Skeletal muscle satellite cell (primary cell): ENCODE results near the gene TMEM174. TPM values are rescaled to one million over a fixed set of nuclear protein-coding genes. Genes with fewer than 3 reads are reported as not detected.

ENCODE experiments used
- H3K27me3 ChIP-seq: 2 replicates; pipeline ENCODE4 v1.7.0; 2013; ENCODE audit warnings: low read length; ENCODE audit not compliant: control insufficient read depth, insufficient read depth
- H3K36me3 ChIP-seq: 2 replicates; pipeline ENCODE4 v1.7.0; 2013; ENCODE audit warnings: mild to moderate bottlenecking, control low read depth, low read length; ENCODE audit not compliant: insufficient read depth
- H3K4me1 ChIP-seq: 2 replicates; pipeline ENCODE4 v1.7.0; 2013; ENCODE audit warnings: low read length; ENCODE audit not compliant: control insufficient read depth, insufficient read depth
- H3K4me2 ChIP-seq: 2 replicates; pipeline ENCODE4 v1.7.0; 2013; ENCODE audit warnings: mild to moderate bottlenecking, low read length
- H3K4me3 ChIP-seq: 2 replicates; pipeline ENCODE4 v1.7.0; 2013; ENCODE audit warnings: low read length
- H3K9ac ChIP-seq: 2 replicates; pipeline ENCODE4 v1.7.0; 2013; ENCODE audit warnings: mild to moderate bottlenecking, low read depth, low read length, moderate library complexity
- H3K9me3 ChIP-seq: replicated peaks from 2 replicates; pipeline ENCODE4 v1.7.0; 2013; ENCODE audit warnings: mild to moderate bottlenecking, control low read depth, low read length
- total RNA-seq: library from RNA; depleted of rRNA; stranded (reverse); fragments of >200 nt; gene quantifications from 2 replicates; pipeline ENCODE4 v1.2.3, GENCODE V29; 2012; rRNA removed

TMEM174 gene
- total RNA-seq = not detected in 2 replicates

DNA sequence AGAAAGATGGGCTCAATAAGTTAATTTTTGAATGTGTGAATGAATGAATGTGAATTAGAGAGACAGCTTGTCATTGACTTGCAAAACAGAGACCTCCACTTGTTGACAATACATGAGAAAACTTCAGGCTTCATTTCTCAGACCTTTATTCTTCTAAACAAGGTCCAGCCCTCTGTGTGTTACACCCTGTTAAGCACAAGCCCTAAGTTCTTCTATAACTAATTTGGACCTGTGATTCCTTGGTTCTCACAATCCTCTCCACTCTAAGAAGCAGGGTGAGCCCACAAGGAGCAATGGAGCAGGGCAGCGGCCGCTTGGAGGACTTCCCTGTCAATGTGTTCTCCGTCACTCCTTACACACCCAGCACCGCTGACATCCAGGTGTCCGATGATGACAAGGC is at the start of gene TMEM174:
TMEM174 (plus strand) TSS at position 243 of the 400 bp plus-strand sequence; CDS start at position 294, 51 bp downstream.
- H3K9ac ChIP-seq = no peak within 1 kb of the TSS
- peaks cover 52% of the 10 kb centered on the region for H3K27me3 ChIP-seq
- H3K4me3 ChIP-seq = no peak within 1 kb of the TSS
- no peaks in the 10 kb centered on the region for H3K36me3 ChIP-seq
- no peaks in the 10 kb centered on the region for H3K4me1 ChIP-seq
- H3K4me2 ChIP-seq = no peak within 1 kb of the TSS
- no peaks in the 10 kb centered on the region for H3K9me3 ChIP-seq

GRCh38 chr5:73125289-73125688 is 47.7 kb upstream of the TMEM174 start:
- no peak overlapping the region for H3K4me3 ChIP-seq
- H3K27me3 ChIP-seq = no peaks in the 10 kb centered on the region
- H3K4me1 ChIP-seq = peaks cover 31% of the 10 kb centered on the region
- no peaks in the 10 kb centered on the region for H3K9me3 ChIP-seq
- no peak overlapping the region for H3K9ac ChIP-seq
- H3K4me2 ChIP-seq = no peak overlapping the region
- peaks cover 33% of the 10 kb centered on the region for H3K36me3 ChIP-seq

DNA sequence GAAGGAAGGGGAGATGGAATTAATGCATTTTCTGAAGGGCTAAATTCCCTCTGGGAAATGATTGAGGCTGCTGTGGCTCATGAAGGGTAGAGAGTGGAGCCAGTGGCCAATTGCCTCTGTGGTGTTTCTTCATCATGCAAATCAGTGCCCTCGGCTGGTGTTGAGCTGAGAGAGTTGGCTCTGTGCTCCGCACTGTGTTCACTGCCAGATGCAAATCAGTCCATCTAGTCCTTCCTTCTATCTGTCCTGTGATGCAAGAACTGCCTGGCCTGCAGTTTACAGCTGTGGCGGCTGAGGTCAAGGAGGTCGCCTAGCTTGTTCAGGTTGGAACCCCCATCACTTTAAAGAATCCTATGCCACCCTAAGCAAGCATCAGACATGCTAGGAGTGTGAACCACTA is 46.6 kb upstream of the TMEM174 start:
- Histone ChIP-seq H3K27me3 (no peaks in the 10 kb centered on the region), H3K4me2 (no peak overlapping the region)

DNA sequence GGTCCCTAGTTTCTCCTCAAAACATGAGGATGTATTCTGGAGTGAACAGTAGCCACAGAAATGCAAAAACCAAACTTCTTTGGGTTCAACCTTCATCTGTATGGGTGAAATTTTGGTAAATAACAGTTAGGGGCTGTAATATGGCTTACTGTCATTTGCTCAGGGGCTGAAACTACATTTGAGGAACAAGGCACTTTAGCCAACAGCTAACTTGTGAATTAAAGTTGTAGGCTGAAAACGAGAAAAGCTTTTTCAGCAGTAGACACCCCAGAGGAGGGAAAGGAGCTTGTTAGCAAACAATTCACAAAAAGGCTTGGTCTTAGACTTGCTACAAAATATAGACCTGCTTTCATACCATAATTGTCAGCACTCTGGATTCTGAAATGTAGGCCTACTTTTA is 46.0 kb upstream of the TMEM174 start:
- Histone ChIP-seq H3K9me3 (no peaks in the 10 kb centered on the region), H3K4me1 (peaks cover 20% of the 10 kb centered on the region), H3K4me3 (no peak overlapping the region), H3K9ac (no peak overlapping the region), H3K27me3 (no peaks in the 10 kb centered on the region), H3K36me3 (peaks cover 43% of the 10 kb centered on the region), H3K4me2 (no peak overlapping the region)

More for the DNA sequence above, 46.6 kb upstream of the TMEM174 start:
- H3K9me3 ChIP-seq = no peaks in the 10 kb centered on the region
- no peak overlapping the region for H3K9ac ChIP-seq
- no peak overlapping the region for H3K4me3 ChIP-seq
- peaks cover 38% of the 10 kb centered on the region for H3K36me3 ChIP-seq
- peaks cover 26% of the 10 kb centered on the region for H3K4me1 ChIP-seq

DNA sequence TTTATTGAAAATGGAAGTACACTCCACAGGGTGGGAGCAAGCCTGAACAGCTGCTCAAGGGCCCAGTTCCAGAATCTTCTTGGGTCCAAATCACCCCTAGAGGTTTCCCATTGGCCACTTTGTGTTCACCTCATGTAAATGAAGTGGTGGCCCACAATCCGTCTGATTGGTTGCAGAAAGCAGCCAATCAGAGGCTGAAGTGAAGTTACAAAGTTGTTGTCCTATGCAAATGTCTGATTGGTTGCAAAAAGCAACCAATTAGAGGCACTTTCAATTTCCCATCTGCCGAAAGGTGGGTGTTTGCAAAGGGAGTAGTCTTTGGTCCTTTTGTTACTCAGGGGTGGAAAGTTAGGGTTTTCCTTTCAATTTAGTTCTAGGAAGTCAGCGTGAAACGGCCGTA is 43.9 kb upstream of the TMEM174 start:
- Histone ChIP-seq H3K4me1 (no peaks in the 10 kb centered on the region), H3K36me3 (peaks cover 39% of the 10 kb centered on the region), H3K4me2 (no peak overlapping the region), H3K27me3 (no peaks in the 10 kb centered on the region), H3K9me3 (no peaks in the 10 kb centered on the region), H3K9ac (no peak overlapping the region), H3K4me3 (no peak overlapping the region)

- Histone ChIP-seq H3K4me1 (peaks cover 2% of the 10 kb centered on the region), H3K4me3 (no peak overlapping the region), H3K9me3 (no peaks in the 10 kb centered on the region), H3K9ac (no peak overlapping the region), H3K27me3 (no peaks in the 10 kb centered on the region), H3K4me2 (no peak overlapping the region), H3K36me3 (peaks cover 26% of the 10 kb centered on the region)
Measured at GRCh38 chr5:73130811-73131210, 42.2 kb upstream of the TMEM174 start.

DNA sequence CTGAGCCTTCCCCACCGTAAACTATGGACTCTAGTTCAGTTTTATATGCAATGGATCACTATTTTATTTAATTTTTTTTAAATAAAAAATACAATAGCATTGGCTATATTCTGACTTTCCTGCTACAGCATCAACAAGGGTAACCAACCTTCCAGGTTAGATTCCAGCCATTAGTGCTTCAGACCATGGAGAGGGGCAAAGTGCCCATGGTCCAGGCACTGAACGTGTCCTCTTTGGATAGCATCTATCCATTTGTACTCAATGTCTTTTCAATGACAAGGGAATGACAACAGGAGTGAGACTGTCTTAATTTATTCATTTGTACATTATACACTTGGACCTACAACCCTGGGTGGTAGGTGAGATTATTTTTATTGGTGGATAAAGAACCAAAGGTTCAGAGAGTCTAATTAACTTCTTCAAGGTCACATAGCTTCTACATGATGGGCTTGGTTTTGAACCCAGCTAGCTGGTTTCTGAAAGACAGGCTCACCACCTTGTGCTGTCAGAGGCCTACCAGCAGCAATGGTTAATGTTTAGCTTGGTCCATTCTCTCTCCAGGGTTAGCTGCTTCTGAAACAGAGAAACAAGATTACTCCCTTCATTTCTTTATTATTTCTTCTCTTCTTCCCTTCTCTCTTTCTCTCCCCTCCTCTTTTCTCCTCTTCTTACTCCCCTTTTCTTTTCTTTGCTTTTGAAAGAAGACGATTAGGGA is 41.1 kb upstream of the TMEM174 start:
- Histone ChIP-seq H3K4me3 (no peak overlapping the region), H3K4me1 (peaks cover 9% of the 10 kb centered on the region), H3K4me2 (no peak overlapping the region), H3K9ac (no peak overlapping the region), H3K9me3 (no peaks in the 10 kb centered on the region), H3K36me3 (peaks cover 23% of the 10 kb centered on the region), H3K27me3 (no peaks in the 10 kb centered on the region)

DNA sequence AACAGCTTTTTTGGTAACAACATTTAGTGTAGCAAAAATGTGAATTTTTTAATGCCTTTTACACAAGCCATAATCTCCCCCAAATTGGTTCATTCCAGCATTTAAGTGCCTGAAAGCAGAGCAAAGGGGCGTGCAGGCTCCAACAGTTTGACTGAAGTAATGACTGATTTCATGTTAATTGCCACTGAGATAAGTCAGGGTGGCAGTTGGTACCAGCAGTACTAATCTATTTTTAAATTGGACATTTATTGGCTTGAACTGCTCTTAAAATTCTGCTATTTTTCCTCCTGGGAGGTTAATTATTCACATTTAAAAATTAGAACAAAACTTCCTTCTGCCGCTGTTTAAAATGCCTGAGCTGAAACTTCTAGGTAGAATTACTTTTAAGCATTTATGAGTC is 40.2 kb upstream of the TMEM174 start:
- Histone ChIP-seq H3K9ac (no peak overlapping the region), H3K27me3 (no peaks in the 10 kb centered on the region), H3K36me3 (peaks cover 23% of the 10 kb centered on the region), H3K4me3 (no peak overlapping the region), H3K4me2 (no peak overlapping the region), H3K4me1 (peaks cover 9% of the 10 kb centered on the region), H3K9me3 (no peaks in the 10 kb centered on the region)

- Histone ChIP-seq H3K27me3 (no peaks in the 10 kb centered on the region), H3K4me3 (no peak overlapping the region), H3K36me3 (peaks cover 13% of the 10 kb centered on the region), H3K9ac (no peak overlapping the region), H3K4me2 (no peak overlapping the region), H3K9me3 (no peaks in the 10 kb centered on the region), H3K4me1 (peaks cover 9% of the 10 kb centered on the region)
Measured at GRCh38 chr5:73135021-73135420, 38.0 kb upstream of the TMEM174 start.

DNA sequence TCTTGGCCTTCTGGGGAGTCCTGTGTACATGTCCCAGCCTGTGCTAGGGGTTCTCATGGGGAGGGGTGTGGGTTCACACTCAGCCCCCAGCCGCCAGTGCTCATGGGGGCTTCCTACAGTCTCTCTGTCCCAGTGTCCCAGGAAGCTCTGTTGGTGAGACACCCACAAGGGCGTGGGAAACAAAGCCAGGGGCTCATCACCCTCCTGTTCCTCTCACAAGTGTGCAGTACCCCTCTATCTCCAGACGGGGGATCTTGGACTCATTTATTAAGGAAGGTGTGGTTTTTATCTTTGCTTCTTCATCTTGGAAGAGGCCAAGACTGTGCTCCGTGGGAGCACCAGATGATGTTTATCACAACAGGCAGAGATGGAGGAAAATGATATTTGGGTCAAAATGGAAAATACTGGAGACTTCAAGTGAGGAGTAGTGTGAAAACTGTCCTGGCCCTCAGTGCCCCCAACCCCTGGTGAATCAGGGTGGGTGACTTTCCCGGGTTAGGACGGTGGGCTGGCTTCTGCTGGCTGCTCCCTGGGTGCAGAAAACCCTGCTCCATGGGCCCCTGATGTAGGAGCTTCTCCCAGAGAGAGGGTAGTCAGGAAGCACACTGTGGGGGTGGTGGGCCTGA is 37.5 kb upstream of the TMEM174 start:
- Histone ChIP-seq H3K4me2 (peak overlapping the region; percentile 29), H3K36me3 (peaks cover 13% of the 10 kb centered on the region), H3K4me1 (peaks cover 9% of the 10 kb centered on the region), H3K9ac (no peak overlapping the region), H3K9me3 (no peaks in the 10 kb centered on the region), H3K4me3 (no peak overlapping the region), H3K27me3 (no peaks in the 10 kb centered on the region)

DNA sequence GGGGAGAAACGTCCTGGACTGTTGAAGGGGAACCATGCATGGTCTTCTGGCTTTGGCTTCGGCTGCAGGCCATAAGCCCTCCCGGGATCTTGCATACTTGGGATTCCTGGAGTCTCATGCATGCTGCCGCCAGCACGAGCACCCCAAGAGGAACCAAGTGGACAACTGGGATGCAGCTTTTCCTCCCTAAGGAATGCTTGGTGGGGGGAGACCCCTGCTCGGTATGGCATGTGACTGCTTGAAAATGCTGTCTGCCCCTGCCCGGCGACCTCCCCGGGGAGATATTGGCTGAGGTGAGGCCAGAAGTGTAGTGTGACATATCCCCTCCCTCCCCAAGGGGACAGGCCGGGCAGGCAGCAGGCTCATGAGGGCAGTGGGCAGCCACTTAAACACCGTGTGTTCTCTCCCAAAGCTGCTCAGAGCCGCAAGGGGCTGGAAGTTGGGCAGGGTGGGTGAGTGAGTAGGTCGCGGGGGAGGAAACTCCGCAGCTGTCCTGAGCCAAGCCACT is 36.9 kb upstream of the TMEM174 start:
- Histone ChIP-seq H3K36me3 (peaks cover 10% of the 10 kb centered on the region), H3K4me2 (peak overlapping the region; percentile 29), H3K27me3 (no peaks in the 10 kb centered on the region), H3K4me3 (no peak overlapping the region), H3K9me3 (no peaks in the 10 kb centered on the region), H3K9ac (no peak overlapping the region), H3K4me1 (peaks cover 9% of the 10 kb centered on the region)
